Measurements from ENCODE around the gene TTBK1.

DNA sequence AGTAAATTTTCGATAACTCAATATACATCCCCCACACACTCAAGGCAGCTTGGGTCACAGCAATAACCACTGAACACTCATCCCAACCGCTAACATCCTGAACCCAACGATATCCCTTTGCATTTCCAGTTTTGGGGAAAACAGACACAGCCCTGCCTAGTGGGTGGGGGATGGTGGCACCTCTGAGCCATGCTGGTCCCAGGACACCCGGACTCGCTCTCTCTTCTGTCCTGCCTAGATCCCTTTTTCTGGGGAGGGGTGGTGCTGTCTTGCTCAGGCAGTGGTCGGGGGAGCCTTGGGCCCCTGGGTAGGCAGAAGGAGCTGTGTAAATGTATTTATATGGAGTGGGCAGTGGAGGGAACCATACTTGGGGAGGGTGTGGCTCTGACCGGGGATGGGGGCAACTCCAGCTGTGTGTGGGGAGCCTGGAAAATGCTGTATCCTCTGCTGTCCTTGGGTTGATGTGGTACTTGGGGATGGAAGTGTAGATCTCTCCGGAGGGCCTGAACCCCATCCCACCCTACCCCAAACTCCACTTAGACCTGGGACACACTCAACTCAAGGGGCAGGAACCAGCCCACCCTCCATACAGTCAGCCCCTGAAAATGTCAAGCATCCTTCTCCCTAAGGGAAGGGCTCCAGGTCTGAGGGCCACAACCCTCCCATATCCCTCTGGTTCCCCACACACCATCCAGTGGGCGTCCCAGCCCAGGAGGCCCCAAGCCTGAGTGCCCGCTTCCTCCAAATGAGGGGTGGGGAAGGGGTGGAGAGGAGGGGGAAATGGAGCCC is 31.0 kb downstream of the TTBK1 start:
- TF ChIP-seq, protein P1, sequence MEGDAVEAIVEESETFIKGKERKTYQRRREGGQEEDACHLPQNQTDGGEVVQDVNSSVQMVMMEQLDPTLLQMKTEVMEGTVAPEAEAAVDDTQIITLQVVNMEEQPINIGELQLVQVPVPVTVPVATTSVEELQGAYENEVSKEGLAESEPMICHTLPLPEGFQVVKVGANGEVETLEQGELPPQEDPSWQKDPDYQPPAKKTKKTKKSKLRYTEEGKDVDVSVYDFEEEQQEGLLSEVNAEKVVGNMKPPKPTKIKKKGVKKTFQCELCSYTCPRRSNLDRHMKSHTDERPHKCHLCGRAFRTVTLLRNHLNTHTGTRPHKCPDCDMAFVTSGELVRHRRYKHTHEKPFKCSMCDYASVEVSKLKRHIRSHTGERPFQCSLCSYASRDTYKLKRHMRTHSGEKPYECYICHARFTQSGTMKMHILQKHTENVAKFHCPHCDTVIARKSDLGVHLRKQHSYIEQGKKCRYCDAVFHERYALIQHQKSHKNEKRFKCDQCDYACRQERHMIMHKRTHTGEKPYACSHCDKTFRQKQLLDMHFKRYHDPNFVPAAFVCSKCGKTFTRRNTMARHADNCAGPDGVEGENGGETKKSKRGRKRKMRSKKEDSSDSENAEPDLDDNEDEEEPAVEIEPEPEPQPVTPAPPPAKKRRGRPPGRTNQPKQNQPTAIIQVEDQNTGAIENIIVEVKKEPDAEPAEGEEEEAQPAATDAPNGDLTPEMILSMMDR (IDR thresholded peaks at IDR 0.05 in 8 of 11, conservative IDR thresholded peaks at IDR 0.05 in 3 of 11) = no peak
- no peak for TF ChIP-seq POLR2A (IDR thresholded peaks at IDR 0.05)
- no peak for TF ChIP-seq POLR2AphosphoS5 (IDR thresholded peaks at IDR 0.05)
